ENCODE measurements around the gene PLCD1. TPM values are rescaled to one million over a fixed set of nuclear protein-coding genes. Genes with fewer than 3 reads are reported as not detected.
A peak's percentile ranks its signal among the peaks of the same experiment; 100 is the strongest.
"Not testable (repeated sequence)": the region's sequence is repeated elsewhere in the genome, so short reads cannot be mapped to it uniquely, and the experiment has no call there.

PLCD1 gene
- total RNA-seq: 10 to 100 TPM; 43.8 to 48.6 (median 48.0) TPM

DNA sequence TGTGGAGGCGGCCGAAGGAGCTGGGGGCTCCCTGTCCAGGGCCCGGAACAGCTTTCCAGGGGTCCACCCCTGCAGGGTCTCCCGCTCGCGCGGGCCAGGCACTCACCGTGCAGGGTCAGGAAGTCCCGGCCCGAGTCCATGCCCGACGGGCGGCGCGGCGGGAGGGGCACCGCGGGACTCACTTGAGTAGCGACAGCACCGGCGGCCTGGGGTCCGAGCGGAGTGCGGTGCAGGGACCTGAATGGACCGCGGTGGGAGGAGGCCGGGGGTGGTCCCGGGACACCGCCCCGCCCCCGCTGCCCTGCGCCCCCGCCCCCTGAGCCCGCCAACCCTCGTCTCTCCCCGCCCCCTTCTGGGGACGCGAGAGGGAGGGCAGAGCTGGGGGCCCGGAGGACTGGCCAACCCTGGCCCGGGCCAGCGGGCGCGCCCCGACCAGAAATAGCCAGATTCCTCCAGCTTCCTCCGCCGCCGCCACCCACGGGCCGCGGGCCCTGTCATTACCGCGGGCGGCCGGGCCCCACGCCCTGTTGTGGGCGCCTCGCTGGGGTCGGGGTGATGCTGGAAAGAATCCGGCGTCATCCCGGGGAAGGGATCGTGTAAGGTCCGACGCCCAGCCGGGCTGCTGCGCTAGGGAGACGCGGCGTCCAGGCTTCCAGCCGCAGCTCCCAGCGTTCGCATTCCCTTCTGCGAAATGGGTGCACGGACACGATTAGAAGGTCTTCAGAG, at the start of gene PLCD1:
TSS of gene PLCD1 (minus strand) at position 243 of the 726 bp plus-strand sequence. CDS start at position 140, 103 bp downstream.
- Histone ChIP-seq H3K4me3 (peak within 1 kb of the TSS; percentile 54 to 94 (median 72)), H3K27me3 (no peaks in the 10 kb centered on the region), H3K4me1 (peaks cover 0 to 61% (median 29%) of the 10 kb centered on the region in 4 donors), H3K36me3 (no peaks in the 10 kb centered on the region), H3K9me3 (no peaks in the 10 kb centered on the region), H3K27ac (peak within 1 kb of the TSS; percentile 81 to 99 (median 95))
- 2 to 8% methylated on average over 16 to 25 of the region's 75 CpGs for WGBS, 2 donors
- peak; percentile 81 to 84 for TF ChIP-seq POLR2A (IDR thresholded peaks at IDR 0.05)
- TF ChIP-seq, protein P1, sequence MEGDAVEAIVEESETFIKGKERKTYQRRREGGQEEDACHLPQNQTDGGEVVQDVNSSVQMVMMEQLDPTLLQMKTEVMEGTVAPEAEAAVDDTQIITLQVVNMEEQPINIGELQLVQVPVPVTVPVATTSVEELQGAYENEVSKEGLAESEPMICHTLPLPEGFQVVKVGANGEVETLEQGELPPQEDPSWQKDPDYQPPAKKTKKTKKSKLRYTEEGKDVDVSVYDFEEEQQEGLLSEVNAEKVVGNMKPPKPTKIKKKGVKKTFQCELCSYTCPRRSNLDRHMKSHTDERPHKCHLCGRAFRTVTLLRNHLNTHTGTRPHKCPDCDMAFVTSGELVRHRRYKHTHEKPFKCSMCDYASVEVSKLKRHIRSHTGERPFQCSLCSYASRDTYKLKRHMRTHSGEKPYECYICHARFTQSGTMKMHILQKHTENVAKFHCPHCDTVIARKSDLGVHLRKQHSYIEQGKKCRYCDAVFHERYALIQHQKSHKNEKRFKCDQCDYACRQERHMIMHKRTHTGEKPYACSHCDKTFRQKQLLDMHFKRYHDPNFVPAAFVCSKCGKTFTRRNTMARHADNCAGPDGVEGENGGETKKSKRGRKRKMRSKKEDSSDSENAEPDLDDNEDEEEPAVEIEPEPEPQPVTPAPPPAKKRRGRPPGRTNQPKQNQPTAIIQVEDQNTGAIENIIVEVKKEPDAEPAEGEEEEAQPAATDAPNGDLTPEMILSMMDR (IDR thresholded peaks at IDR 0.05): peak in 2 of 5 experiments; percentile 30 to 51
- peak; percentile 74 to 96 for TF ChIP-seq EP300 (IDR thresholded peaks at IDR 0.05)
- peak; percentile 76 to 79 for DNase-seq (ENCODE audit: low spot score in 2 of 2)

DNA sequence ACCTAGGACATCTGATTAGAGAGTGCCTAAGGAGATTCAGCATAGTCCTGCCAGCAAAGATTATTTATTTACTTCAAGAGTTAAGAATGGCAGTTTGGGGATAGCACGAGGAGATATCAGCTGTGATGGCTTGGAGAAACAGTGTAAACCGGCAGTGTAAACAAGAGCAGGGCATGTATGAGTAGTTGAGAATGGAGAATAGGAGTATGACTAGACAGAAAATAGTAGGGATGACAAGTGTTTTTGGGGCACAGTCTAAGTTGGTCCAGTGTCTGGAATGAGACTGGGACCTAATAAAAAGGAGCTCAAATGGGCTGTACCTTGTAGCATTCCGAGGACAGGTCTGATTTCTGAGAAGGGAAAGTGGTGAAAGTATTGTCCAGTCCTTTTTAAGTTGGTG, 47.6 kb upstream of the PLCD1 start:
- 34 to 58% methylated on average over 3 of the region's 3 CpGs for WGBS, 2 donors
- not testable (repeated sequence) for H3K4me3 ChIP-seq; H3K9me3 ChIP-seq; H3K4me1 ChIP-seq; H3K27me3 ChIP-seq; DNase-seq (ENCODE audit: low spot score in 2 of 2); H3K27ac ChIP-seq; H3K36me3 ChIP-seq

DNA sequence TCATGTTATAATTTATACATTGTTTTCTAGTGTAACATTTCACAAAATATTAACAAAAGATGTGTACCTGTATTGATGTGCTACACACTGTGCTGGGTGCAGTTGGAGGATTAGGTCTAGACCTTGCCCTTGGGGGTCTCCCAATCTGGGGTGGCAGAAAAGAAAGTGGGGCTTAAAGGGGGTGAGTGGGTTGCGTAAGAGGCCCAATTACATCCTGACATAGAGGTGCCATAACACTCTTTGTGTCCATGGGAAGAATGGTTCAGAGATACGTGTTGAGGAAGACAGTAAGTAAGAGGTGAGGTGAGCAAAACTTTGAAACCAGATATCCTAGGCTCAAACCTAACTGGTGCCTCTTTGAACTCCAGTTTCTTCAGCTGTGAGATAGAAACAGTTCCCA, 40.6 kb upstream of the PLCD1 start:
- no peak overlapping the region for H3K27ac ChIP-seq
- WGBS, 2 donors: 46 to 81% methylated on average over 2 of the region's 2 CpGs
- H3K4me1 ChIP-seq: no peaks in the 10 kb centered on the region
- H3K36me3 ChIP-seq: no peaks in the 10 kb centered on the region
- DNase-seq (ENCODE audit: low spot score in 2 of 2): no peak
- H3K27me3 ChIP-seq: no peaks in the 10 kb centered on the region
- TF ChIP-seq, protein P1 (IDR thresholded peaks at IDR 0.05): no peak
- TF ChIP-seq EP300 (IDR thresholded peaks at IDR 0.05) (no peak), POLR2A (IDR thresholded peaks at IDR 0.05) (no peak)
- no peaks in the 10 kb centered on the region for H3K9me3 ChIP-seq
- H3K4me3 ChIP-seq: no peak overlapping the region

DNA sequence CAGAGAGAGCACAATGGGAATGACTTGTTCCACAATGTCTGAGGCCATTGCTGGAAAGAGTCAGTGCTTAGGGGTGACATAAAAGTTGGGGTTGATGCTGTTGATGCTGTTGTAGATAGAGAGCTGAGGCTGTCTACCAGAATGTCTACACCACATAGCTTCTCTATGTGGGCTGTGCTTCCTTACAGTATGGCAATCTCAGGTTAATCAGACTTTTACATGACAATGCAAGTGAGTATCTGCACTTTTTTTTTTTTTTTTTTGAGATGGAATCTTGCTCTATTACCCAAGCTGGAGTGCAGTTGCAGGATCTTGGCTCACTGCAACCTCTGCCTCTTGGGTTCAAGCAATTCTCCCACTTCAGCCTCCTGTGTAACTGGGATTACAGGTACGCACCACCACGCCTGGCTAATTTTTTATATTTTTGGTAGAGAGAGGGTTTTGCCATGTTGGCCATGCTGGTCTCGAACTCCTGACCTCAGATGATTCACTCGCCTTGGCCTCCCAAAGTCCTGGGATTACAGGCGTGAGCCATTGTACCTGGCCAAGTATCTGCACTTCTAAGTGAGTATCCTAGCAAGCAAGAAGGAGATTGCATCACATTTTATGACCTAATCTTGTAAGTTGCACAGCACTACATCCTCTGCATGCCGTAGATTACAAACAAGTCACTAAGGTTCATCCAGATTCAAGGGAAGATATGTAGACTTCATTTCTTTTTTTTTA, 38.2 kb upstream of the PLCD1 start:
- TF ChIP-seq POLR2A (IDR thresholded peaks at IDR 0.05) (no peak), EP300 (IDR thresholded peaks at IDR 0.05) (no peak)
- Histone ChIP-seq H3K36me3 (no peaks in the 10 kb centered on the region), H3K4me3 (no peak overlapping the region), H3K27me3 (no peaks in the 10 kb centered on the region), H3K4me1 (no peaks in the 10 kb centered on the region), H3K27ac (no peak overlapping the region), H3K9me3 (no peaks in the 10 kb centered on the region)
- 92% methylated on average over 6 of the region's 6 CpGs for WGBS, 2 donors
- DNase-seq (ENCODE audit: low spot score in 2 of 2): no peak

DNA sequence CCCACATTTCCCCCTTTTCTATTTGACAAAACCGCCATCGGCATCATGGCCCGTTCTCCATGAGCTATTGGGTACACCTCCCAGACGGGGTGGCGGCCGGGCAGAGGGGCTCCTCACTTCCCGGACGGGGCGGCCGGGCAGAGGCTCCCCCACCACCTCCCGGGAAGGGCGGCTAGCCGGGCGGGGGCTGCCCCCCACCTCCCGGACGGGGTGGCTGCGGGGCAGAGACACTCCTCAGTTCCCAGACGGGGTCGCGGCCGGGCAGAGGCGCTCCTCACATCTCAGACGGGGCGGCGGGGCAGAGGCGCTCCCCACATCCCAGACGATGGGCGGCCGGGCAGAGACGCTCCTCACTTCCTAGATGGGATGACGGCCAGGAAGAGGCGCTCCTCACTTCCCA, 35.0 kb upstream of the PLCD1 start:
- not testable (repeated sequence) for H3K4me1 ChIP-seq; H3K27ac ChIP-seq; H3K36me3 ChIP-seq; H3K4me3 ChIP-seq; H3K9me3 ChIP-seq; DNase-seq (ENCODE audit: low spot score in 2 of 2); H3K27me3 ChIP-seq
- 96% methylated on average over 16 to 20 of the region's 32 CpGs for WGBS, 2 donors

DNA sequence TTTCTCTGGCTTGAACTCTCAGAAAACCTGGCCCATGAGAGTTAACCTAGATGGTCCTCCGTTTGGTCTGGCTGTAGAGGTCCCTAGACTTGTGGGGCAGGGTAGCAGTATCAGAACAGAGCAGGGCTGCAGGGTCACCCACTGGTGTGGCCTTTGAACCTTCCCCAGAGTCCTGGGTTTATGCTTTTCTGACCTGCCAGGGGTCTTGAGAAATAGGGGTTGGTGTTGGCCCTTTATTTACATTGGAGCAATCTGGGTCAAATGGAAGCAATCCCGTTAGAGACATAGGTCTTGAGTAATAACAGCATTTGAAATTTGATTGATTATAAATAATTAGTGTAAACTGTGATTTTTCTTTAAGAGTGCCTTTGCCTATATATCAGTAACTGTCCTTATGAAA, 33.4 kb upstream of the PLCD1 start:
- 67 to 73% methylated on average over 2 of the region's 2 CpGs for WGBS, 2 donors
- no peak overlapping the region for H3K27ac ChIP-seq
- DNase-seq (ENCODE audit: low spot score in 2 of 2): no peak
- no peaks in the 10 kb centered on the region for H3K9me3 ChIP-seq
- H3K4me3 ChIP-seq: no peak overlapping the region
- H3K36me3 ChIP-seq: no peaks in the 10 kb centered on the region
- H3K4me1 ChIP-seq: no peaks in the 10 kb centered on the region
- H3K27me3 ChIP-seq: no peaks in the 10 kb centered on the region
- TF ChIP-seq, protein P1 (IDR thresholded peaks at IDR 0.05): no peak
- TF ChIP-seq POLR2A (IDR thresholded peaks at IDR 0.05) (no peak), EP300 (IDR thresholded peaks at IDR 0.05) (no peak)
